GM23338 (cell line): Measurements from ENCODE around the gene DEPDC5. TPM values are rescaled to one million over a fixed set of nuclear protein-coding genes. Genes with fewer than 3 reads are reported as not detected.

Experiments
- ATAC-seq: fragments of 200-7000 bp; cut with Tn5 transposase; 3 replicates; pipeline ENCODE4 v1.9.1; 2020
- DNase-seq: peaks from one replicate; pipeline ENCODE4 v3.0.0-alpha.2; 2015; ENCODE audit warnings: low spot score
- H2AFZ ChIP-seq: fragments of 200-600 bp; sonication (generic); 2 replicates; pipeline ENCODE4 v1.8.0; 2016; ENCODE audit warnings: antibody characterized with exemption, mild to moderate bottlenecking, moderate library complexity
- H3F3A ChIP-seq: fragments of 200-600 bp; sonication (generic); replicated peaks from 2 replicates; pipeline ENCODE4 v1.8.0; 2017; ENCODE audit warnings: antibody characterized with exemption, mixed run types, low read depth
- H3K27ac ChIP-seq: fragments of 200-600 bp; sonication (generic); 2 replicates; pipeline ENCODE4 v1.6.1; 2016; ENCODE audit warnings: low read depth
- H3K27me3 ChIP-seq: fragments of 200-600 bp; sonication (generic); 2 replicates; pipeline ENCODE4 v1.8.0; 2016; ENCODE audit warnings: mild to moderate bottlenecking, mixed run types, moderate library complexity; ENCODE audit not compliant: insufficient read depth
- H3K36me3 ChIP-seq: fragments of 200-600 bp; sonication (generic); 2 replicates; pipeline ENCODE4 v1.8.0; 2016; ENCODE audit warnings: mild to moderate bottlenecking; ENCODE audit not compliant: insufficient read depth
- H3K4me1 ChIP-seq: fragments of 200-600 bp; sonication (generic); 2 replicates; pipeline ENCODE4 v1.8.0; 2016; ENCODE audit warnings: mild to moderate bottlenecking, moderate library complexity; ENCODE audit not compliant: insufficient read depth
- H3K4me2 ChIP-seq: fragments of 200-600 bp; sonication (generic); 2 replicates; pipeline ENCODE4 v1.7.1; 2017; ENCODE audit warnings: mixed run types
- H3K4me3 ChIP-seq: fragments of 200-600 bp; sonication (generic); 2 replicates; pipeline ENCODE4 v1.6.1; 2016; ENCODE audit warnings: mixed run types
- H3K79me2 ChIP-seq: fragments of 200-600 bp; sonication (generic); replicated peaks from 2 replicates; pipeline ENCODE4 v1.8.0; 2017; ENCODE audit warnings: mild to moderate bottlenecking; ENCODE audit not compliant: insufficient read depth
- H3K9me2 ChIP-seq: fragments of 200-600 bp; sonication (generic); 2 replicates; pipeline ENCODE4 v1.8.0; 2017; ENCODE audit not compliant: insufficient read depth
- H4K20me1 ChIP-seq: fragments of 200-600 bp; sonication (generic); replicated peaks from 2 replicates; pipeline ENCODE4 v1.8.0; 2017; ENCODE audit warnings: mild to moderate bottlenecking; ENCODE audit not compliant: insufficient read depth
- H3K27ac Mint-ChIP-seq: 2 replicates; pipeline ENCODE4 v1.8.0; 2020; ENCODE audit warnings: inconsistent platforms, mild to moderate bottlenecking, moderate library complexity, mixed read lengths
- H3K27me3 Mint-ChIP-seq: 3 replicates; pipeline ENCODE4 v1.8.0; 2022; ENCODE audit warnings: low read depth, mild to moderate bottlenecking, moderate library complexity, mixed read lengths, inconsistent platforms; ENCODE audit not compliant: insufficient read depth, poor library complexity
- H3K36me3 Mint-ChIP-seq: 3 replicates; pipeline ENCODE4 v1.8.0; 2021; ENCODE audit warnings: low read depth, mild to moderate bottlenecking, inconsistent platforms, moderate library complexity, mixed read lengths
- H3K4me1 Mint-ChIP-seq: 3 replicates; pipeline ENCODE4 v1.8.0; 2020; ENCODE audit warnings: mild to moderate bottlenecking, inconsistent platforms, mixed read lengths
- H3K4me3 Mint-ChIP-seq: 3 replicates; pipeline ENCODE4 v1.8.0; 2021; ENCODE audit warnings: moderate library complexity, mild to moderate bottlenecking, inconsistent platforms, mixed read lengths
- H3K9me3 Mint-ChIP-seq: 3 replicates; pipeline ENCODE4 v1.8.0; 2020; ENCODE audit warnings: moderate library complexity, mild to moderate bottlenecking, inconsistent platforms, mixed read lengths
- CREB1 ChIP-seq: fragments of 250-450 bp; sonication (Bioruptor Pico); IDR thresholded peaks from 2 replicates; pipeline ENCODE4 v1.5.0; 2020; ENCODE audit warnings: low read depth, mild to moderate bottlenecking, moderate library complexity
- CTCF ChIP-seq, 2 experiments: fragments of 200-600 bp in 1 of 2; sonication (generic) in 1 of 2; conservative IDR thresholded peaks; 2 replicates each; pipeline versions ENCODE4 v1.5.1 to v1.6.1; 2016 to 2017; ENCODE audit warnings: antibody characterized with exemption in 2 of 2, low read depth in 2 of 2, mild to moderate bottlenecking in 2 of 2, moderate library complexity in 1 of 2
- ETS1 ChIP-seq: IDR thresholded peaks from 2 replicates; pipeline ENCODE4 v1.6.1; 2016; ENCODE audit warnings: antibody characterized with exemption
- EZH2 ChIP-seq: fragments of 200-600 bp; sonication (generic); IDR thresholded peaks from one replicate; pipeline ENCODE4 v1.8.0; 2017; ENCODE audit warnings: antibody characterized with exemption, mild to moderate bottlenecking, low read depth; ENCODE audit not compliant: unreplicated experiment
- EZH2phosphoT487 ChIP-seq: fragments of 200-600 bp; sonication (generic); IDR thresholded peaks from one replicate; pipeline ENCODE4 v1.8.1; 2018; ENCODE audit warnings: antibody characterized with exemption; ENCODE audit not compliant: unreplicated experiment
- JUNB ChIP-seq: IDR thresholded peaks from one replicate; pipeline ENCODE4 v1.6.1; 2016; ENCODE audit warnings: antibody characterized with exemption; ENCODE audit not compliant: unreplicated experiment
- NANOG ChIP-seq: IDR thresholded peaks from 2 replicates; pipeline ENCODE4 v1.6.1; 2016; ENCODE audit warnings: antibody characterized with exemption, borderline replicate concordance
- POLR2AphosphoS5 ChIP-seq: IDR thresholded peaks from 2 replicates; pipeline ENCODE4 v1.6.1; 2016; ENCODE audit warnings: antibody characterized with exemption, low read depth
- STAT1 ChIP-seq: IDR thresholded peaks from one replicate; pipeline ENCODE4 v1.6.1; 2016; ENCODE audit warnings: antibody characterized with exemption; ENCODE audit not compliant: unreplicated experiment
- ZNF114 ChIP-seq: fragments of 250-450 bp; sonication (Bioruptor Pico); IDR thresholded peaks from 2 replicates; pipeline ENCODE4 v1.5.0; 2020; ENCODE audit warnings: mild to moderate bottlenecking, moderate library complexity
- ZNF331 ChIP-seq: fragments of 250-450 bp; sonication (Bioruptor Pico); IDR thresholded peaks from 2 replicates; pipeline ENCODE4 v1.5.0; 2020; ENCODE audit warnings: low read depth, mild to moderate bottlenecking, moderate library complexity
- ZNF462 ChIP-seq: fragments of 250-450 bp; sonication (Bioruptor Pico); IDR thresholded peaks from 2 replicates; pipeline ENCODE4 v1.5.0; 2020; ENCODE audit warnings: mild to moderate bottlenecking, moderate library complexity
- polyA plus RNA-seq: library from polyadenylated mRNA; unstranded; fragments of >200 nt; fragmentation: Nextera tagmentation; extraction: Ambion mirVana; gene quantifications from 2 replicates; pipeline ENCODE4 v1.2.1, GENCODE V29; 2016
- total RNA-seq: library from RNA; depleted of rRNA; stranded (reverse); fragments of >200 nt; shearing (Covaris generic); gene quantifications from 2 replicates; pipeline ENCODE4 v1.2.3, GENCODE V29; 2014
- TF ChIP-seq, protein P1 (sequence below): IDR thresholded peaks from one replicate; pipeline ENCODE4 v1.6.1; 2018; ENCODE audit warnings: antibody characterized with exemption; ENCODE audit not compliant: unreplicated experiment

Gene DEPDC5
- total and polyA plus RNA-seq, 2 experiments from 2014 or later: 18.7 to 19.7 TPM

DNA sequence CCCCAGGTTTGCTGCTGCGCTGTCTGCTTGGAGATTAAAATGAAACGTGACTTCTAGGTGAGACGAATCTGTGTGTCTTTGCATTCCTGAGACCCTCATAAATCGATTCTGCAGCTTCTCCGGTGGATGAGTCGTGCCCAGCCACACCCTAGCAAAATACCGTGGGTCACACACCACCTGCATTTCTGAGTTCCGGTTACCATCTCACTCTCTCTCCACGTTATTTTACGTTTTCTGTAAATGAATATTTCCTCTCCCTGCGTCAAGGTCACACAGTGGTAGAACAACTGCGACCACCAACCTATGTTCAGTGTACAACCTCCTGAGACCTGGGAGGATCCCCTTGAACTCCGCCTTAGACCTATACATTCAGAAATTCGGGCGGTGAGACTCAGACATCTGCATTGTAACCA is 191.6 kb downstream of the DEPDC5 start:
- H3K4me3 ChIP-seq: peak overlapping the region; percentile 100
- DNase-seq: no peak
- no peak overlapping the region for H2AFZ ChIP-seq
- peaks cover 56% of the 10 kb centered on the region for H3K79me2 ChIP-seq
- peaks cover 23% of the 10 kb centered on the region for H3K4me1 ChIP-seq
- Mint-ChIP-seq H3K27ac (no peak overlapping the region), H3K9me3 (no peaks in the 10 kb centered on the region), H3K36me3 (peaks cover 34% of the 10 kb centered on the region), H3K4me1 (peaks cover 9% of the 10 kb centered on the region; the same call in 2 of the 3 replicates), H3K27me3 (peaks cover 5% of the 10 kb centered on the region), H3K4me3 (no peak overlapping the region)
- H3K36me3 ChIP-seq: peaks cover 30% of the 10 kb centered on the region
- H3K27me3 ChIP-seq: no peaks in the 10 kb centered on the region
- no peaks in the 10 kb centered on the region for H3K9me2 ChIP-seq
- peak overlapping the region; percentile 93 for H3K27ac ChIP-seq
- TF ChIP-seq ZNF462 (CRISPR knock-in tag) (no peak), EZH2 (no peak), ETS1 (no peak), ZNF331 (no peak), CTCF (conservative IDR thresholded peaks at IDR 0.05; ENCODE audit: low read depth in 2 of 2) (no peak), POLR2AphosphoS5 (no peak), STAT1 (no peak), JUNB (no peak), CREB1 (CRISPR knock-in tag) (no peak), EZH2phosphoT487 (no peak), NANOG (no peak), ZNF114 (CRISPR knock-in tag) (no peak)
- TF ChIP-seq, protein P1, sequence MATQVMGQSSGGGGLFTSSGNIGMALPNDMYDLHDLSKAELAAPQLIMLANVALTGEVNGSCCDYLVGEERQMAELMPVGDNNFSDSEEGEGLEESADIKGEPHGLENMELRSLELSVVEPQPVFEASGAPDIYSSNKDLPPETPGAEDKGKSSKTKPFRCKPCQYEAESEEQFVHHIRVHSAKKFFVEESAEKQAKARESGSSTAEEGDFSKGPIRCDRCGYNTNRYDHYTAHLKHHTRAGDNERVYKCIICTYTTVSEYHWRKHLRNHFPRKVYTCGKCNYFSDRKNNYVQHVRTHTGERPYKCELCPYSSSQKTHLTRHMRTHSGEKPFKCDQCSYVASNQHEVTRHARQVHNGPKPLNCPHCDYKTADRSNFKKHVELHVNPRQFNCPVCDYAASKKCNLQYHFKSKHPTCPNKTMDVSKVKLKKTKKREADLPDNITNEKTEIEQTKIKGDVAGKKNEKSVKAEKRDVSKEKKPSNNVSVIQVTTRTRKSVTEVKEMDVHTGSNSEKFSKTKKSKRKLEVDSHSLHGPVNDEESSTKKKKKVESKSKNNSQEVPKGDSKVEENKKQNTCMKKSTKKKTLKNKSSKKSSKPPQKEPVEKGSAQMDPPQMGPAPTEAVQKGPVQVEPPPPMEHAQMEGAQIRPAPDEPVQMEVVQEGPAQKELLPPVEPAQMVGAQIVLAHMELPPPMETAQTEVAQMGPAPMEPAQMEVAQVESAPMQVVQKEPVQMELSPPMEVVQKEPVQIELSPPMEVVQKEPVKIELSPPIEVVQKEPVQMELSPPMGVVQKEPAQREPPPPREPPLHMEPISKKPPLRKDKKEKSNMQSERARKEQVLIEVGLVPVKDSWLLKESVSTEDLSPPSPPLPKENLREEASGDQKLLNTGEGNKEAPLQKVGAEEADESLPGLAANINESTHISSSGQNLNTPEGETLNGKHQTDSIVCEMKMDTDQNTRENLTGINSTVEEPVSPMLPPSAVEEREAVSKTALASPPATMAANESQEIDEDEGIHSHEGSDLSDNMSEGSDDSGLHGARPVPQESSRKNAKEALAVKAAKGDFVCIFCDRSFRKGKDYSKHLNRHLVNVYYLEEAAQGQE: no peak
- peak overlapping the region; percentile 87 for H3K4me2 ChIP-seq
- H4K20me1 ChIP-seq: peaks cover 41% of the 10 kb centered on the region
- H3F3A ChIP-seq: peaks cover 13% of the 10 kb centered on the region; the same call in 1 of the 2 replicates
- no peak for ATAC-seq
